ENCODE data around the gene AUTS2. TPM values are rescaled to one million over a fixed set of nuclear protein-coding genes. Genes with fewer than 3 reads are reported as not detected.

The AUTS2 gene
- polyA plus RNA-seq, 1 donor (not counting 4 experiments of a cell fraction or from before 2014, with no cell fraction given) = 4.7 TPM

DNA sequence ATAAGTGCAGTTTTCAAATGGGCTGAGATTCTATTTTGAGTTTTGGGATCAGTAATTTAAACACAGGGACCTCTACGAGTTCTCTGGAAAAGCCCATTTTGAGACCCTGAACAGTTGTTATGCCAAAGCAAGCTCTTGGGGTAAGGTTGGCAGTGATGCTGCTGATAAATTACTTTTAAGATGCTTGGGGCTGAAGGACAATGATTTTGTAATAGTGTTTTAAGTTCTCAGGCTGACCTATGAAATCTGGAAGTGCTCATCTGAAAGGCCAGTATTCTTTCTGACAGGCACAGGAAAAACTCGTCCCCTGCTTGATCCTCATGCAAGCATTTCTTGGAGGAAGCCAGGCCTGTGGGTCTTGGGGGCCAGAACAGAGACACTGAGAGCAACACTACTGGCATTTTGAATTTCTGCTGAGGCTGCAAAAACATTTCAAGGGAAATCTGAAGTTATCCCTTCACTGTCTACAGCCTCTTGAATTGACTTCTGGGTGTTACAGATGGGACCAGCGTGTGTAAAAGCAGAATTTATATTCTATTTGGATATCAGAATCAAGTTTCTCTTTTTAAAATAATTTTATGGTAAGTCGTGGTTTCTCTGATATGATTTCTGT is 79.7 kb downstream of the AUTS2 start:
- peak overlapping the region; percentile 69 for H2AFZ ChIP-seq (ENCODE audit: control insufficient read depth, low read length)
- no peak for TF ChIP-seq EZH2 (IDR thresholded peaks at IDR 0.05; ENCODE audit: low read length)
- TF ChIP-seq, protein P1, sequence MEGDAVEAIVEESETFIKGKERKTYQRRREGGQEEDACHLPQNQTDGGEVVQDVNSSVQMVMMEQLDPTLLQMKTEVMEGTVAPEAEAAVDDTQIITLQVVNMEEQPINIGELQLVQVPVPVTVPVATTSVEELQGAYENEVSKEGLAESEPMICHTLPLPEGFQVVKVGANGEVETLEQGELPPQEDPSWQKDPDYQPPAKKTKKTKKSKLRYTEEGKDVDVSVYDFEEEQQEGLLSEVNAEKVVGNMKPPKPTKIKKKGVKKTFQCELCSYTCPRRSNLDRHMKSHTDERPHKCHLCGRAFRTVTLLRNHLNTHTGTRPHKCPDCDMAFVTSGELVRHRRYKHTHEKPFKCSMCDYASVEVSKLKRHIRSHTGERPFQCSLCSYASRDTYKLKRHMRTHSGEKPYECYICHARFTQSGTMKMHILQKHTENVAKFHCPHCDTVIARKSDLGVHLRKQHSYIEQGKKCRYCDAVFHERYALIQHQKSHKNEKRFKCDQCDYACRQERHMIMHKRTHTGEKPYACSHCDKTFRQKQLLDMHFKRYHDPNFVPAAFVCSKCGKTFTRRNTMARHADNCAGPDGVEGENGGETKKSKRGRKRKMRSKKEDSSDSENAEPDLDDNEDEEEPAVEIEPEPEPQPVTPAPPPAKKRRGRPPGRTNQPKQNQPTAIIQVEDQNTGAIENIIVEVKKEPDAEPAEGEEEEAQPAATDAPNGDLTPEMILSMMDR (optimal IDR thresholded peaks at IDR 0.05 in 1 of 3, IDR thresholded peaks at IDR 0.05 in 1 of 3, conservative IDR thresholded peaks at IDR 0.05 in 1 of 3; ENCODE audit: extremely low read depth in 1 of 3, insufficient read depth in 2 of 3, low read length in 3 of 3) = no peak
- H3K9me3 ChIP-seq (ENCODE audit: control insufficient read depth, low read depth, low read length) = no peaks in the 10 kb centered on the region
- no peak for FAIRE-seq
- H3K4me2 ChIP-seq (ENCODE audit: control insufficient read depth, extremely low read depth, insufficient read depth, low read depth, low read length) = no peak overlapping the region
- no peaks in the 10 kb centered on the region for H3K27me3 ChIP-seq (ENCODE audit: control insufficient read depth, extremely low read depth, insufficient read depth, low read length)
- H3K4me3 ChIP-seq (ENCODE audit: control insufficient read depth in 2 of 3, extremely low read depth in 1 of 3, insufficient read depth in 2 of 3, low read depth in 1 of 3, low read length in 3 of 3) = no peak overlapping the region
- no peak for DNase-seq (ENCODE audit: low read depth, low spot score)
- no peaks in the 10 kb centered on the region for H4K20me1 ChIP-seq (ENCODE audit: control insufficient read depth, extremely low read depth, insufficient read depth, low read length)
- H3K9ac ChIP-seq (ENCODE audit: control insufficient read depth, extremely low read depth, insufficient read depth, low read length) = no peak overlapping the region
- H3K79me2 ChIP-seq (ENCODE audit: control insufficient read depth, insufficient read depth, low read length) = no peaks in the 10 kb centered on the region
- H3K27ac ChIP-seq (ENCODE audit: control insufficient read depth, insufficient read depth, low read length) = no peak overlapping the region
- H3K4me1 ChIP-seq (ENCODE audit: control insufficient read depth, extremely low read depth, insufficient read depth, low read length) = no peaks in the 10 kb centered on the region
- dilution Hi-C loops (cut with MboI; ENCODE audit: extremely low pct_ligation_motif_present, low sequenced_read_pairs) = no loop called here
- no peaks in the 10 kb centered on the region for H3K36me3 ChIP-seq (ENCODE audit: control insufficient read depth in 2 of 2, extremely low read depth in 1 of 2, insufficient read depth in 2 of 2, low read length in 2 of 2)
- H3K9me1 ChIP-seq (ENCODE audit: control insufficient read depth, extremely low read depth, insufficient read depth, low read length) = no peaks in the 10 kb centered on the region

DNA sequence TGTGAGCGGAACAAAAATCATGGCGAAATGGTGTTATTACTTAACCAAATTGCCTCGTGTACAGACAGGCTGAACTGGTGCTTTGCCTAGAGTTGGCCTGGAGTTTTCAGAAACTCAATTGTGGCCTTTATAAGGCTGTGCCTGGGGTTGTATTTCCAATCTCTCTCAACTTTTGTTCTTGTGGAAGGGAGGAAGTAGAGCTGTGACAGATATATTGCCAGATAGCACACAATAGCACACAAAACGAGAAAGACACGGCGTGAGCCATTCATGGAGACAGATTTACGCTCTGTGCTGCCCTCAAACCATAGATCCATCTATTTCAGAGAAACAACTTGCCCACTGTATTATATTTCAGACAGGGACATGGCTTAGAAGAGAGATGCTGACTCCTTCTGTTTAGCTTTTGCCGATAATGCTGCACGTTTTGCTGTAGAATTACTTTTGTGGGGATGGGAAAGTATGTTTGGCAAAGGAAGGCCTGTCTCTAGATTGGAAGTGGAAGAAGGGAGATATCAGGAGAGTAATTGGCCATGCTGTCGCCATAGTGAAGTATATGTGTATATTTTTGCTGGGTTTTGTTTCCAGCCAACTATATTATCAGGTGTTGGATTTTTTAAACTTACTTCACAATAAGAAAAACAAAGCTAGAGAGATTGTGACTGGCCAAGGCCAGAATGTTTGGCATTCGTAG is 80.4 kb downstream of the AUTS2 start:
- dilution Hi-C loops (cut with MboI; ENCODE audit: extremely low pct_ligation_motif_present, low sequenced_read_pairs) = no loop called here
- FAIRE-seq (peak; percentile 5), DNase-seq (ENCODE audit: low read depth, low spot score) (no peak)
- Histone ChIP-seq H3K36me3 (ENCODE audit: control insufficient read depth in 2 of 2, extremely low read depth in 1 of 2, insufficient read depth in 2 of 2, low read length in 2 of 2) (no peaks in the 10 kb centered on the region), H3K9ac (ENCODE audit: control insufficient read depth, extremely low read depth, insufficient read depth, low read length) (no peak overlapping the region), H4K20me1 (ENCODE audit: control insufficient read depth, extremely low read depth, insufficient read depth, low read length) (no peaks in the 10 kb centered on the region), H3K9me3 (ENCODE audit: control insufficient read depth, low read depth, low read length) (no peaks in the 10 kb centered on the region), H3K4me2 (ENCODE audit: control insufficient read depth, extremely low read depth, insufficient read depth, low read depth, low read length) (no peak overlapping the region), H3K27ac (ENCODE audit: control insufficient read depth, insufficient read depth, low read length) (no peak overlapping the region), H3K4me1 (ENCODE audit: control insufficient read depth, extremely low read depth, insufficient read depth, low read length) (no peaks in the 10 kb centered on the region), H3K4me3 (ENCODE audit: control insufficient read depth in 2 of 3, extremely low read depth in 1 of 3, insufficient read depth in 2 of 3, low read depth in 1 of 3, low read length in 3 of 3) (no peak overlapping the region), H3K27me3 (ENCODE audit: control insufficient read depth, extremely low read depth, insufficient read depth, low read length) (no peaks in the 10 kb centered on the region), H2AFZ (ENCODE audit: control insufficient read depth, low read length) (peak overlapping the region; percentile 69), H3K79me2 (ENCODE audit: control insufficient read depth, insufficient read depth, low read length) (no peaks in the 10 kb centered on the region), H3K9me1 (ENCODE audit: control insufficient read depth, extremely low read depth, insufficient read depth, low read length) (no peaks in the 10 kb centered on the region)
- TF ChIP-seq, protein P1 (optimal IDR thresholded peaks at IDR 0.05 in 1 of 3, IDR thresholded peaks at IDR 0.05 in 1 of 3, conservative IDR thresholded peaks at IDR 0.05 in 1 of 3; ENCODE audit: extremely low read depth in 1 of 3, insufficient read depth in 2 of 3, low read length in 3 of 3) = no peak
- no peak for TF ChIP-seq EZH2 (IDR thresholded peaks at IDR 0.05; ENCODE audit: low read length)
